Activated T-helper 1 cell treated with anti-CD3 and anti-CD28 coated beads, Interleukin-2, amount 50 U/mL, for 16 hours (primary cell): ENCODE measurements around the gene ZFAND2A.
"Not testable (repeated sequence)": the region's sequence is repeated elsewhere in the genome, so short reads cannot be mapped to it uniquely, and the experiment has no call there.

Experiments used
- DNase-seq, 2 donors: peaks; one replicate each; pipeline ENCODE4 v3.0.0-alpha.2; 2020; ENCODE audit warnings: low read depth in 1 of 2, low spot score in 1 of 2

The ZFAND2A gene

DNA sequence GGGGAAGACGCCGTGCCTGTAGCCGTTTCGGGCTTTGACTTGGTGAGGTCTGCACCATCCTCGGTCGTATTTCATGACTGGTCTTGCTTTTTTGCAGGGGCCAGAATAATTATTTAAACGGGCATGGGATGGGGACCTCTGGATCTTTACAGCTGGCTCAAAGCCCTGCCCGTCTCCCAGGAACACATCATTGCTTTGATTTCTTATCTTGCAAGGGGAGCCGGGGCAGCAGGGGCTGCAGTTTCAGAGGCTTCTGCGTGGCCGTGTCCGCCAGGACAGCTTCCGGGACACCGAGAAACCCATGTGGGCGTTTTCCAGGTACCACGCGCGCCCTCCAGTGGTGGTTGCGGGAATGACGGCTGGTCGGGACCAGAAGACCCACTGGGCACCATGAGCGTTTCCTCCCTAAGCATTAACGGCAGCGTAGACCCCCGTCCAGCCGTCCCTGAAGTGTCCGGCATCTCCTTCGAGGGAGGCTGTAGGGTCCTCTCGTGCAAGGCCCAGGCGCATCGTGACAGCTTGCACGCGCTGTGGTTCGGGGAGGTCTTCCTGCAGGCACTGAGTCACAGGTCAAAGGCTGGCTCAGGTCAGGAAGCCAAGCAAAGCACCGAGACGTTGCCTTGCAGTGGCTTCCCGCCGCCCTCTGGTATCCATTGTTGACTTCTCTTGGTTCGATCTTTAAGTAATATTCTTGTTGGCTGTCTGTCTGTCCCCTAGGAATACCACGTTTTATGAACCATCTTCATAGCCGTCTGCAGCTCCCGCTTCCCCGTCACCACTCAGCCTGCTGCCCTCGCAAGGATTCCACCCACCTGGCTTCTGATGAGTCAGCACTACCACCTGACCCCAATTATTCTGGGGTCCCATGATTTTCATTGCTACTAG, 16.2 kb upstream of the ZFAND2A start:
- DNase-seq = peak; percentile 65 to 77

DNA sequence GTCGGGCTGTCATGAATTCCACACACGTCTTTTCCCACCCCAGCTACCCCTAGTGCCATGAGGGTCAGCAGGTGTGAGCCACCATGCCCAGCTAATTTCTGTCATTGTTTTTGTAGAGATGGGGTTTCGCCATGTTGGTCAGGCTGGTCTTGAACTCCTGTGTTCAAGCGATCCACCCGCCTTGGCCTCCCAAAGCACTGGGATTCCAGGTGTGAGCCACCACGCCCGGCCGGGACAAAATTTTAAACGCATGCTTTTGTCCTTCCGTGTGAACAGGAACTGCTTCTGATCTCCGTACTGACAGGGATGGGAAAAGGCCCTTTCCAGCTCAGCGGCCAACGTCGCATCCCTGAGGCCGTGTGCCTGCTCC, 15.6 kb upstream of the ZFAND2A start:
- DNase-seq = no peak

DNA sequence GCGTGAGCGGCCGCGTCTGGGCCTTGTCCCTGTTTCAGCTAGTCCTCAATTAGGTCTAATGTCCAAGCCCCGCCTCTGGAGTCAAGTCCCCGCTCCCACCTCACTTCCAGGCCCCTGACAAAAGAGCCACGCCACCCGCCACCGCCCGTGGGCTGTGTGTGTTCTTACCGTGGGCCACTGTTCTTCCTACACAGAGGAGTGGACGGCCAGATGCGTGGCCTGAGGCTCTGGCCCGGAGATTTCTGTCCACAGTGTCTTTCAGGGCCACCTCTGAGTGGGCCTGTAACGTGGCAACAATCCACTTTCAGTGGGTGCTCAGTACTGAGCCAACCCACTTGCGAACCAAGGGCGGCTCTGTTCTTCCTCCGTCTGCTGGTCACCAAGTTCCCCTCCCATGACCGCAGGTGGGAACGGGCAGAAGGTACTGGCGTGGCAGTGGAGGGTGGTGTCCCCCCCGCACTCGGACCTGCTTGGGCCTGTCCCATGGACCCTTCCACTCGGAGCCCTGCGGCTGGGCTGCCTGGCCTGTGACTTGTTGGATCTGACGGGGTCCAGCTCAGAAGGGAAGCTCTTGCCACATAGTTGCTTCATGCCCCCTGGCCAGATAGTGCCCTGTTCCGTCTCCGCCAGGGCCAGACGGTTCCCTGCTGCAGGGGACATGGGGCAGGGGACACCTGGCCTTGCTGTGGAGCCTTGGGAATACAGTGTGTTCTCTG, 15.0 kb upstream of the ZFAND2A start:
- DNase-seq = no peak

DNA sequence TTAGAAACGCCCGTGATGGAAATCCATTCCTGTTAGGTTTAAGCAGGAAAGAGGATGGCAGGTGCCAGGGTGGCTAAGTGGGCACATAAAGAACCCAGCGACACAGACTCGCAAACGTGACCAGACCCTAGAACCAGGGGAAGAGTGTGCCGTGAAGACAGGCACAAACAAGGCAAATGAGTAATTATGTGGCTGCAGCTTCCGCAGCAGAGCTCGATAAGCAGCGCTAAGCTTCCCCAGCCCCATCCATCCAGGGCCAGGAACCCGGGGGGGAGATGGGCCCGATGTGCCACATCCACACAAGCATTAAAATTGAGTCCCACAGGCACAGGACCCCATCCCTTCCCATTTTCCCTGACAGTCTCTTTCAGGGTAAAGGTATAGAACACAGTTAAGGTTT, 14.0 kb upstream of the ZFAND2A start:
- no peak for DNase-seq

DNA sequence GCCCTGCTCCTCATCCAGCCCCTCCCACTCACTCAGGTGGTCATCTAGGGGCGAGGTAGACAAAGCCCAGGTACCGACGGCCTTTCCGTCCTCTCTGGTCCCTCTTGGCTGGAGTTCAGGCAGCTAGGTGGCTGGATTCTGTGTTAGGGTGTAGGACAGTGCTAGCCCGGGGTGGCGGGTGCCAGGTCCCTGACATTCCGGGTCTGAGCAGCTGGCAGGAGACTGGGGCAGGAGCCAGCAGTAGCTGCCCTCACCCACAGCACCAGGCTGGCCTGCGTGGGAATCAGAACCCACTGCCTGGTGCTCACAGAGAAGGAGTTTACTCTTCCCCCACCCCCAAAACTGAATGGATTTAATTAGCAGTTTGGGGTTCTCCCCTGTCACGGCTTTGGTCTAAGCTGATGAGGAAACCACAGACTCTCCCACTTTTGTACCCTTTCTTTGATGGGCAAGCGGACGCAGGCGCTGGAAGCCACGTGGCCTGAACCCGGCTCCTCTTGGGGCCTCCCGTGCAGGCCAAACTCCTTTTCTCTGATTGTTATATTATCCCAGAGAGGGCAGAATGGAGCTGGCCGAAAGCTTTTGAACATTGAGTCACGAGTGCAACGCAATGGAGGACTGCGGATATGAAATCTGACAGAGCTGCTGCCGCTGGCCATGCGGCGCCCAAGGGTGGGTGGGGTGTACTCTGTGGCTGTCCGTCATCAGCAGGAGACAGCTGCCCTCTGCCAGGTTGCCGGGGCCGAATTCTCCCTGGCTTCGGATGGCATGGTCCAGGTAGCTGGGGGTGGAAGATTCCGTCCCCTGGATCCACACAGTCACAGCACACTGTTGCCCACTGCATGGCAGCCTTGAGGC, 12.9 kb upstream of the ZFAND2A start:
- no peak for DNase-seq

DNA sequence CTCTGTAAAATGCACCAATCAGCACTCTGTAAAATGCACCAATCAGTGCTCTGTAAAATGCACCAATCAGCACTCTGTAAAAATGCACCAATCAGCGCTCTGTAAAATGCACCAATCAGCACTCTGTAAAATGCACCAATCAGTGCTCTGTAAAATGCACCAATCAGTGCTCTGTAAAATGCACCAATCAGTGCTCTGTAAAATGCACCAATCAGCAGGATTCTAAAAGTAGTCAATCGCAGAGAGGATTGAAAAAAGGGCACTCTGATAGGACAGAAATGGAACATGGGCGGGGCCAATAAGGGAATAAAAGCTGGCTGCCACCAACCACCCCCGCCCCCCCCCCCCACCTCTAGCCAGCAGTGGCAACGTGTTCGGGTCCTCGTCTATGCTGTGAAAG, 11.5 kb upstream of the ZFAND2A start:
- not testable (repeated sequence) for DNase-seq

DNA sequence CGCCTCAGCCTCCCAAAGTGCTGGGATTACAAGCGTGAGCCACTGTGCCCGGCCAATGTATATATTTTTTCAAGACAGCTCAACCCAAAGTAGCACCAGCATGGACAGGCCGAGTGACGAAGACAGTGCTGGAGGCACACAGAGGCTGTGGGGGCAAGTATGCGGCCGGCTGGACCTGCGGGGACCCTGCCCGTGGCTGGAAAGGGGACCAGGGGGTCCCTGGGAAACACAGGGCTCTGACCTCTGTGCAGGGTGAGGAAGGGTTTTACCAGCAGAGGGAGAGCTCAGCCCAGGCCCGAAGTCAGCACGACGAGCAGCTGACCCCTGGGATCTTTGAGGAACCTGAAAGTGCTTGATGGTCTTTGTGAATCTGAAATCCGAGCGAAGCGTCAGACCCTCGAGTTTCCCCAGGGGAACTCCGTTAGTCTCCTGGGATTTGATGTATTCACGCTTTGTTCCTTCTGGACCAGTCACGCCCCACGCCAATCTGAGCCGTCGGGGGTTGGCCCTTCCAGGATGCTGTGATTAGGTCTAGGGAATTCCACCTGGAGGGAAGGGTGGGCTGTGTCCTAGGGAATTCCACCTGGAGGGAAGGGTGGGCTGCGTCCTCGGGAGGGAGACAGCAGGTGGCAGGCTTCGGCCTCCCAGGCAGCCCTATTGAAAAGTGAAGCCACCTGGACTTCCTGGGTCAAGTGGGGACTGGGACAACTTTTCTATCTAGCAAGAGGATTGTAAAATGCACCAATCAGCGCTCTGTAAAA, 10.9 kb upstream of the ZFAND2A start:
- no peak for DNase-seq

DNA sequence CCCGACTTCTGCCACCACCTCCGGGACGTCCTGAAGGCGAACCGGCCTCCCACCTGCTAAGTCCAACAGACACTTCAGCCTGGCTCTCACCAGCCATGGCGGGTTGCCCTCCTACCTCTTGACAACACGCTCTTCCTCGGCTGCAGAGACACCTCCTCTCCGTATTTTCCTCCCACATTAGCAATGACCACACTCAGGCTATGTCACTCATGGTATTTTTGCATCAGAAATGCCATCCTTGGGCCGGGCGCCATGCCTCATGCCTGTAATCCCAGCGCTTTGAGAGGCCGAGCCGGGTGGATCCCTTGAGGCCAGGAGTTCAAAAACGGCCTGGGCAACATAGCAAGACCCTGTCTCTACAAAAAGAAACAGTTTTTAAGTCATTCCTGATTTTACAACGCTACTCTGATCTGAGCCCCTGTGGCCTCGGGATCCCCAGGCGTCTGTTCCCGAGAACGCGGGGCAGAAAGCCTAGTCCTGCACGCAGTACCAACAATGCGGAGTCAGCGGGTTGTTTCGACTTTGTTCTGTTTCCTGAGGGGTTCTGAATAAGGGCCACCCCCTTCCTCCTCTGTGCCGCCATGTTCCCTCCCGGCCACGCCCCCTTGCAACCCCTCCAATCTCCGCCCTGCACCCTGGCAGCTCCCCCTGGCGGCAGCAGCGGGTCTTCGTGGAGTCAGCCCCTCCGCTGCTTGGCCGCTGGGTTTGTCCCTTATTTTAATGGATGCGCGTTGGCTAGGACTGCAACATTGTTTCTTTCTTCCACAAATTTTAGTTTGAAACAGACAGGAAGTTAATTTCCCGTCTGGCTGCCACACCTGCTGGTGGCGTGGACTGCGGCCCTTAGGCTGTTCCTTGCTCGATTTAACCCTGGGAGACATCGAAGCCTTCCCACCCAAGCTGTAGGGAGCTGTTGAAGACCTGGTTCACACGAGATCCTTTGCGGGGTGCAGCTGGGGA, 9.7 kb upstream of the ZFAND2A start:
- DNase-seq = peak; percentile 27 to 91

DNA sequence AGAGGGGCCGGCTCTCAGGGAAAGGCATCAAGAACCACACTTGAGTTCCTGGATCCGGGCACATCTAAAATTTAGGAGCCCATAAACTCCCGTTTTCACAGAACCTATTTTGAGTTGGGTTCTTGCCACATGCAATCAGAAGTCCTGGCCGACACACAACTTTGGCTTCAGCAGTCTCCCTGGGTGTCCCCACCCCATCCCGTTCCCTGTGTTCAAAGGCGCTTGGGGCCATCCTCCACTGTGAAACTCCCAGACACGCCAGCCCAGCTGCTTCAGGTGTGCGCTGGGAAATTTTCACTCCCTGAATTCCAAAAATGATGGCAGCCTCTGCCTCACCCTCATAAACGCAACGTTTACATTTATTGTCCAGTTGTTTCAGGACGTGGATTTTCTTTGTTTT, 8.4 kb upstream of the ZFAND2A start:
- no peak for DNase-seq

DNA sequence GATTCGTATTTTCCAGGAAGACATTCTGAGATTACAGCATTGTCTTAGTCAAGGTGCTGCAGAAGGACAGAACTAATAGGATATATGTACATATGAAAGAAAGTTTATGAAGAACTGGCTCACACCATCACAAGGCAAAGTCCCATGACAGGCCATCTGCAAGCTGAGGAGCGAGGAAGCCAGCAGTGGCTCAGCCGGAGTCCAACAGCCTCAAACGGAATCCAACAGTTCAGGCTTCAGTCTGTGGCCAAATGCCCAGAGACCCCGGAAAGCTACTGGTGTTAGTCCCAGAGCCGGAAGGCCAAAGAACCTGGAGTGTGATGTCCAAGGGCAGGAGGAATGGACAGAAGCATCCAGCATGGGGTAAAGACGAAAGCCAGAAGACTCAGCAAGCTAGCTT, 4.4 kb upstream of the ZFAND2A start:
- DNase-seq = no peak

DNA sequence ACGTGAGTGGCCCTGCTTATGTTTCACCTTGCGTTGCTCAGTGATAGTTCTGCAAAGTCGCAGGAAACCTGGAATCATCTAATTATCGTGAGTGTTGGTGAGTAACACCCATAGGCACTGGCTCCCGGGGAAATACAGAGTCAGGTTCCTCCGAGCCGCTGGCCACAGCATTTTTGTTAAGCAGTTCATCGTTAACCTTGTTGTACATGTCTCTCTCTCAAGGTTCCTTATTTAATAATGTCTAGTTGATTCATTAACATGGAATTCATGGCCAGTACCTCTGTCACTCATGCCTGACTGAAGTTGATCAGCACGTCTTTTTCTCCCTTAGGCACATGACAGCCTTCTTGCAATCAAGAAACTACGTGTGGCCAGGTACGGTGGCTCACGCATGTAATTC, 3.1 kb upstream of the ZFAND2A start:
- no peak for DNase-seq

DNA sequence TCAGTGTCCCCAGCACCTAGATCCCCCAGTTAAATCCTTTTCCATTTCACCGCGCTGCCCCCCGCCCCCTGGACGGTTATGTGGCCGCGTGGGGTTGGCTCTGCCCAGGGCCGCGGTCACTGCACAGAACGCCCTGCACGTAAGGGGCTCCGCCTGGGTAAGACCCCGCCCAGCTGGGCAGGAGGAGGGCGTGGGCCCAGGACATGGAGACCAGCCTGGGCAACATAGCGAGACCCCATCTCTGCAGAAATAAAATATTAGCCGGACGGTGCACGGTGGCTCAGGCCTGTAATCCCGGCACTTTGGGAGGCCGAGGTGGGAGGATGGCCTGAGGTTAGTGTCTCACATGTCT, 650 bp upstream of the ZFAND2A start:
- DNase-seq = no peak

DNA sequence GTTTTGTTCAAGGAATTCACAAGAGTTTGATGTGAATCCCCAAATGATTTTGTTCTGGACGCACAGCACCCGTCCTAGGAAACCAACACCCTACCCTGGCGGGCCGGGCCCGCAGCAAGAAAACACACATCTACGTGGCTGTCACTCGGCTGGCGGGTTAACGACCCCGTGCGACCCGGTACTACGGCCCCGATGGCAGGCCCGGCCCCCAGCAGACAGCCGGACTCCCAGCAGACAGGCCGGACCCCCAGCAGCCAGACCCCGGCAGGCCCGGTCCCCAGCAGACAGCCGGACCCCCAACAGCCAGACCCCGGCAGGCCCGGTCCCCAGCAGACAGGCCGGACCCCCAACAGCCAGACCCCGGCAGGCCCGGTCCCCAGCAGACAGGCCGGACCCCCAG, 765 bp downstream of the ZFAND2A start:
- not testable (repeated sequence) for DNase-seq

DNA sequence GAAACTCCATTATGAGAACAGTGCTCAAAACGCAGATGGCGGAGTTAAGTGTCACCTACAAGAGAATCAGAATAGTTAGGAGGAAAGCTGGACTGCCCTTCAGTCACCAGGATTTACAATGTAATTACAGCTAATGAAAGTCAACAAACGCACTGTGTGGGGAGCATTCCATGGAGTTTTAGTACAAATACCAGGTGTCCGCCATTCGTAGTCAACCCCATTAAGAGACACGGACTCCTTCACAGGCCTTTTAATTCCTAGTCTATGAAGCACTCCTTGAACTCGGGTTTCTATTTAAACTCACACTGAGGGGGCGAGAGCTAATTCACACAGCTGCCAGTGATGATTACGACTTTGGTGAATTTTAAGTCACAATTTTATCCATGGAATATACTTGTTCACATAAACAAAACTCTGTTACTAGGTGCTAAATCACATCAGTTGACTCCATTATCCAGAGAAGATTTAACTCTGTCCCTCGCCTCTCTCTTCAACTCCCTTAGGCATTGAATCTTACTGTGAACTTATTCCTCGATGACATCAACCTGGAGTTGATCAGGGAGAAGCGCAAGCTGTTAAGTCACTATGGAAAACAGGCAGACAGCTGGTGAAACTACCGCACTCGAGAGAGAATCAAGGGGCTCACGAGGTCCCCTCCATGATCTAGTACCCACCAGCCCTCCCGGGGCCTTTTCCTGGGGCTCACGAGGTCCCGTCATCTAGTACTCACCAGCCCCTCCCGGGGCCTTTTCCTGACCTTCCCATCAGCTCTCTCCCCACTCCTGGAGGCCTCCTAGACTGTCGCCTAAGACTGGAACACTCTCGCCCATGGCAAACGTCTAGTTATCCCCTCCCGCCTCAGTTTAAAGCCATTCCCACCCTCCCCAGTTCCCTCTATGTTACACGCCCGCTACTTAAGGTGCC, 1.5 kb downstream of the ZFAND2A start:
- no peak for DNase-seq

DNA sequence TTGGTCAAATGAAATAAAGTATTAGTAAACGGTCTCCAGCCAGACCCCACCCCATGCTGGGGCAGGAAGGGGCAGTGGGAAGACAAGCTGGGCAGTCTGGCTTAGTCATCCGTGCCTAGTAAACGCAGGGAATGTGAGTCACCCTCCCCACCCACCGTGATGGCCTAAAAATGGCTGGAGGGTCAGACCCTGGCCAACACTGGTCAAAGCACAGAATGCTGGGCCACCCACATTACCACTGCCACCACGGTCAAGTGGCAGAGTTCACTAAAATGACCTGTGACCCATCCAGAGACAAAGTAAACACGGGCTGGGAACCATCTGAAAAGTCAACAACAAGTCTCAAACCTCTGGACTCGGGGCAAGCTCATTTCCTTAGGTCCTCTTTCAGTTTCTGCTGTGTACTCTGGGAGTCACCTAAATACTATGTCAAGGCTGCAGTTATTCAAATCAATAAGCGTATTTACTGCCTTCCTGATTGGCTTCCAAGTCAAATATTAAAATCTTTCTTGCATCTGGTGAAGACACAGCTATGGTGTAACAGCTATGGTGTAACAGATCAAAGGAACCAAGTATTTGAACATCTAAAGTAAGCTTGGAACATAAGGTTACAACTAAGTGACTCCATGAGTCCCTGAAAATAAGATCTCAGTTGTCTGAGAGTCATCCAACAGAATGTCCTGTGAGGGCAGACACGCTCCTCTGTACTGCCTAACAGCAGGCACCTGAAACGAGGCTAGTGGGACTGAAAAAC, 3.0 kb downstream of the ZFAND2A start:
- no peak for DNase-seq

DNA sequence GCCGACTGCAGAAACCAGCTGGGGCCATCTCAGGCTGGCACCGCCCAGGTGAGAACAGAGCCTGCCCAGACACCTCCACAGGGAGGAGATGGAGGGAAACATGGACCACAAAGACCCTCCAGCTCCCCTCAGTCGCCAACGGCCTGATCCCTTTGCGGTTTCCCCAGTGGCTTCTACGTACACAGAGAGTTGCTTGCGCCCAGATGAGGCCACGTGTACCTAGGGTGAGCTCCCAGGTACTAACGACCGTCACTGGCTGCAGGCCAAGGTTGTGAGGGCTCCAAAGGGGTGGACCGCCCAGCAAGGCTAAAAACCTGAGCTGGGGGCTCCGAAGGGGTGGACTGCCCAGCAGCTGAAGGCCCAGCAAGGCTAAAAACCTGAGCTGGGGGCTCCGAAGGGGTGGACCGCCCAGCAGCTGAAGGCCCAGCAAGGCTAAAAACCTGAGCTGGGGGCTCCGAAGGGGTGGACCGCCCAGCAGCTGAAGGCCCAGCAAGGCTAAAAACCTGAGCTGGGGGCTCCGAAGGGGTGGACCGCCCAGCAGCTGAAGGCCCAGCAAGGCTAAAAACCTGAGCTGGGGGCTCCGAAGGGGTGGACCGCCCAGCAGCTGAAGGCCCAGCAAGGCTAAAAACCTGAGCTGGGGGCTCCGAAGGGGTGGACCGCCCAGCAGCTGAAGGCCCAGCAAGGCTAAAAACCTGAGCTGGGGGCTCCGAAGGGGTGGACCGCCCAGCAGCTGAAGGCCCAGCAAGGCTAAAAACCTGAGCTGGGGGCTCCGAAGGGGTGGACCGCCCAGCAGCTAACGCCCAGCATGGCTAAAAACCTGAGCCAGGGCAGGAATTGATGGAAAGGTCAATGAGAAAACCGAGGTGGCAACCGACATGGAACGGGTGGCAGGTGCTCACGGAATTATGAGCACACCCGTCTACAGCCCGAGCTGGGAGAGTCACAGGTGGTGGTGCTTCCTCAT, 3.9 kb downstream of the ZFAND2A start:
- not testable (repeated sequence) for DNase-seq

DNA sequence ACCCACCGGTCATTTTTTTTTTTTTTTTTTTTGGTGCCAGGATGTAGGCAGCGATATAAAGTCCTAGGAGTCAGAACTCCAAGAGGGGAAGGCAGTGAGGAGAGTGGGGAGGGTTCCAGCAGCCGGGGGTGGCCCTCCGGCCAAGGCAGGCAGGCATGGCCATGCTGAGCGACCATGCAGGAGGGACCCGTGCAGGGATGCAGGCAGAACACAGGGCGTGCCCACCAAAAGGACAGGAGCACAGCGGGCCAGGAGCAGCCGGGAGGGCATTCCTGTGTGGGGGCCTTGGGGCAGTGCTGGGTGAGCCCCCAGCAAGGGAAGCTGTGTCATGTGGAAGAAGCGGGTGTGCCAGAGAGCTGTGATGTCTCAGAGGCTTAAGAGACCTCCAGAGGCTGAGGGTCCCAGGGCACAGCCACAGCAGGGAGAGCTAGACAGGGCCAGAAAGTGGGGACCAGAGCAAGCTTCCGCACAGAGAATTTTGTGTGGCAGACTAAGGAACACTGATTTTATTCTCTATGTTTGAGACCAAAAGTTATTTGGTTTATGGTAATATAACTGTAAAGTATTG, 5.7 kb downstream of the ZFAND2A start:
- DNase-seq = no peak
